ENCODE measurements around the gene LLGL2.

DNA sequence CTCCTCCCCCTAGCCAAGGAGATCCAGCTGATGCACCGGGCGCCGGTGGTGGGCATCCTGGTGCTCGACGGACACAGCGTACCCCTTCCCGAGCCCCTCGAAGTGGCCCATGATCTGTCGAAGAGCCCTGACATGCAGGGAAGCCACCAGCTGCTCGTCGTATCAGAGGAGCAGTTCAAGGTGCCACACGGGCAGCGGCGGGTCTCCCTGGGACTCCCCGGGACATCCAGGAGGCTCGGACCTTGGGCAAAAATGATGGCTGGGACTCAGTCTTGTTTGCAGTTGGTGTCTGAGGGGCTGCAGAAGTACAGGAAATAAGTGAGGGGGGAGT lies 46.4 kb downstream of the LLGL2 start:
- TF ChIP-seq CTCF (conservative IDR thresholded peaks at IDR 0.05) (no peak), ZFX (IDR thresholded peaks at IDR 0.05) (no peak)
